PC-3 (cell line): Measurements from ENCODE around the gene TRIAP1. TPM values are rescaled to one million over a fixed set of nuclear protein-coding genes. Genes with fewer than 3 reads are reported as not detected.

Experiments used
- ATAC-seq: fragments of 200-7000 bp; cut with Tn5 transposase; 2 replicates; pipeline ENCODE4 v1.9.1; 2020; ENCODE audit warnings: mild to moderate bottlenecking, moderate library complexity
- BruUV-seq: library from RNA; stranded (reverse); fragments of 400-500 nt; replicated peaks from 2 replicates; lab custom pipeline; 2021; lab: Mats Ljungman, UMichigan
- CTCF ChIA-PET: fragments of 300-600 bp; sonication (Branson Sonifier 250); formaldehyde crosslinking; loops from one replicate; lab custom pipeline; 2022; ENCODE audit warnings: antibody characterized with exemption; lab: Charles Lee
- POLR2A ChIA-PET: fragments of 300-600 bp; sonication (Branson Sonifier 250); formaldehyde crosslinking; loops from one replicate; lab custom pipeline; 2022; ENCODE audit warnings: antibody characterized with exemption; ENCODE audit not compliant: unreplicated experiment; lab: Charles Lee
- DNase-seq: peaks from one replicate; pipeline ENCODE4 v3.0.0-alpha.2; 2015
- H2AFZ ChIP-seq: fragments of 300-600 bp; sonication (generic); 2 replicates; pipeline ENCODE4 v1.6.0; 2016; ENCODE audit warnings: antibody characterized with exemption, low read length
- H3F3A ChIP-seq: fragments of 300-600 bp; sonication (generic); one replicate; pipeline ENCODE4 v1.6.0; 2017; ENCODE audit warnings: antibody characterized with exemption, low read length, control low read depth, mild to moderate bottlenecking; ENCODE audit not compliant: unreplicated experiment
- H3K27ac ChIP-seq: fragments of 300-600 bp; sonication (generic); 2 replicates; pipeline ENCODE4 v1.5.1; 2016; ENCODE audit warnings: mild to moderate bottlenecking, low read length
- H3K27me3 ChIP-seq: fragments of 300-600 bp; sonication (generic); 2 replicates; pipeline ENCODE4 v1.6.1; 2016; ENCODE audit warnings: low read length, mixed read lengths
- H3K36me3 ChIP-seq: fragments of 300-600 bp; sonication (generic); 2 replicates; pipeline ENCODE4 v1.6.1; 2016; ENCODE audit warnings: low read depth, mixed run types, low read length, mixed read lengths
- H3K4me1 ChIP-seq: fragments of 300-600 bp; sonication (generic); 2 replicates; pipeline ENCODE4 v1.5.1; 2016; ENCODE audit warnings: low read length; ENCODE audit not compliant: insufficient read depth
- H3K4me2 ChIP-seq: fragments of 300-600 bp; sonication (generic); 2 replicates; pipeline ENCODE4 v1.6.0; 2016; ENCODE audit warnings: low read length
- H3K4me3 ChIP-seq: fragments of 300-600 bp; sonication (generic); 2 replicates; pipeline ENCODE4 v1.5.1; 2016; ENCODE audit warnings: mild to moderate bottlenecking, low read length, mixed read lengths
- H3K79me2 ChIP-seq: fragments of 300-600 bp; sonication (generic); 2 replicates; pipeline ENCODE4 v1.6.1; 2017; ENCODE audit warnings: low read length, mixed read lengths
- H3K9ac ChIP-seq: fragments of 300-600 bp; sonication (generic); 2 replicates; pipeline ENCODE4 v1.6.0; 2016; ENCODE audit warnings: mild to moderate bottlenecking, low read length
- H3K9me2 ChIP-seq: fragments of 300-600 bp; sonication (generic); replicated peaks from 2 replicates; pipeline ENCODE4 v1.6.1; 2016; ENCODE audit warnings: mixed run types, low read length, mixed read lengths
- H3K9me3 ChIP-seq: fragments of 300-600 bp; sonication (generic); 2 replicates; pipeline ENCODE4 v1.6.1; 2016; ENCODE audit warnings: low read length, mixed read lengths
- H4K20me1 ChIP-seq: fragments of 300-600 bp; sonication (generic); 2 replicates; pipeline ENCODE4 v1.6.1; 2016; ENCODE audit warnings: low read length, mixed read lengths
- EZH2 ChIP-seq: fragments of 300-600 bp; sonication (generic); IDR thresholded peaks from one replicate; pipeline ENCODE4 v1.6.1; 2017; ENCODE audit warnings: antibody characterized with exemption, mild to moderate bottlenecking, low read length; ENCODE audit not compliant: unreplicated experiment
- EZH2phosphoT487 ChIP-seq: fragments of 300-600 bp; sonication (generic); IDR thresholded peaks from 2 replicates; pipeline ENCODE4 v1.6.1; 2018; ENCODE audit warnings: mild to moderate bottlenecking, antibody characterized with exemption, low read length, borderline replicate concordance
- intact Hi-C: fragments of 100-400 bp; cut with micrococcal nuclease; formaldehyde crosslinking; loops from 2 replicates; pipeline ENCODE4 v1.9.0; 2023
- total RNA-seq: library from RNA; depleted of rRNA; stranded (reverse); fragments of >200 nt; gene quantifications from 2 replicates; pipeline ENCODE4 v1.2.3, GENCODE V29; 2014; rRNA removed
- TF ChIP-seq, protein P1 (sequence below): fragments of 300-600 bp; sonication (generic); conservative IDR thresholded peaks from 2 replicates; pipeline ENCODE4 v1.5.1; 2017; ENCODE audit warnings: antibody characterized with exemption, low read depth, mild to moderate bottlenecking, low read length

Gene TRIAP1
- total RNA-seq, 1 experiment from 2014 or later: 34.5 TPM

DNA sequence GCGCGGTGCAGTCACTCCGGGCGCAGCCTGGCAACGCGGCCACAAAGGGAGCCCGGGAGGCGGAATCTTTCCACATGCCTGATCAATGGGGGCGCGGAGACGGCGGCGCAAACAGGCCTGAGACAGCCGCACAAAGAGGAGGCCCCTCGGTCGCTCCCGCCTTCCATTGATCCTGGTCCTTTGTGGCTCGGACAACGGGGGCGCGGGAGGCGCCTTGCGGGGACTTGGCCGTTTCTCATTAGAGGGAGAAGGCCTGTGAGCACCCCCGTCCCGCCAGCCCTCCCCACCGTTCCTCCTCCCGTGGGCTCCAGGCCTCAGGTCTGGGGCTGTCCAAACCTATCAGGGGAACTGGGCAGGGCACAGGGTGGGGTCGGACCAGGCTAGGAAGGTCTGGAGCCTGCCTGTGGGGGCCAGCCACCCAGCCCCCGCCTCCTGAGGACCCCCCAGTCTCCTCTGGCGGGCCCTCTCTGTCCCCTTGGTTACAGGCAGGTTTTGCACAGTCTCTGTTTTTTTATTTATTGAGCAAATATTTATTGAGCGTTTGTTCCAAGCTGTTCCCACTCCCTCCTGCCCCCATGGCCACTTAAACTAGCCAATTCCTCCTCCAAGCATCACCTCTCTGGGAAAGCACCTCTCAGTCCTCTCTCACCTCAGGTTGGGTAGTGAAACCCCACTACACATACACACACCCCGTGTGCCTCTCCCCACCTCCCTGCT, 48.2 kb downstream of the TRIAP1 start:
- no peak for ATAC-seq
- intact Hi-C loops: no loop called here

DNA sequence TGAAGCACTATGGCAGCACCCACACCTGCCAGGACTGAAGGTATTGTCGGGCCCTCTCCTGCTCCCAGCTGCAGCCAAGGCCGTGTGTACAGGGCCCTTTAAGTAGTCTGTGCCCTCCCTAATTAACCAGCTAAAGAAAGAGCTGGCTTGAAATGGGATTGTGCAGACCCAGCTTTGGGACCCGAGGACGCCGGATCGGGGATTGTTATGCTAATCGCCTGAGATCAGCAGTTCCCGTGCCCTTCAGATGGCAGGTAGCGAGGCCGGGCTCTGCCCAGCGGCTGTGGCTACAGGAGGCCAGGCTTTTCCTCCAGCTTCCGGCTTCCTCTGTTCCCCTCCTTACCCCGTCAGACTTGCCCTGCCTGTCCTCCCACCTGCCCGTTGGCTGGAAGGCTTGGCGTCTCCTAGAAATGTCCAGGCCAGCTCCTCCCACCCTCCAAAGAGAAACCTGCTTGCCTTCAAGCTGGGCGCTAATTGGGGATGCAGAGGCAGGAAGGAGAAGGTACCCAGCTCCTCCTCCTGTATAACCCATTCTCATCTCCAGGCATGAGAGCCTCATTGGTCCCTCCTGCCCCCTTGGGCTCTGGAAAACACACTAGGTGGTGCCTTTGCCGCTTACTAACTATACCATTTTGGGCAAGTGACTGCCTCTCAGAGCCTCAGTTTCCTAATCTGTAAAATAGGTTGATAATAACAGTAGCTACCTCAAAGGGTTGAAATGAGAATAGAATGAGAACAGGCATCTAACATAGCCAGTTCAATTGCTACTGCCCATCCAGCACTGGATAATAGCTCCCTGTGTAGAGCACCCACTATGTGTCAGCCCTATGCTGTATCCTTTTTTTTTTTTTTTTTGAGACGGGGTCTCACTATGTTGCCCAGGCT, 51.5 kb downstream of the TRIAP1 start:
- no peak for TF ChIP-seq EZH2
- no peak for TF ChIP-seq EZH2phosphoT487
- no TSS peak for BruUV-seq
- intact Hi-C loops: no loop called here
- Histone ChIP-seq H3K79me2 (no peaks in the 10 kb centered on the region), H3K36me3 (no peaks in the 10 kb centered on the region), H3K4me3 (no peak overlapping the region), H3F3A (no peaks in the 10 kb centered on the region), H2AFZ (peak overlapping the region; percentile 56), H3K9ac (no peak overlapping the region), H3K9me2 (no peaks in the 10 kb centered on the region), H4K20me1 (no peaks in the 10 kb centered on the region), H3K27ac (no peak overlapping the region), H3K4me2 (0 out of 2 replicates have a peak overlapping the region, but pooled peaks have one; percentile 0), H3K27me3 (no peaks in the 10 kb centered on the region), H3K9me3 (no peaks in the 10 kb centered on the region), H3K4me1 (peaks cover 5% of the 10 kb centered on the region; the same call in 1 of the 2 replicates)
- ChIA-PET CTCF (no interaction called here), POLR2A (interaction anchor here (0.6 kb wide), 1 partner anchor 48 kb away, joined by 3 read pairs; no protein-coding TSS in a partner anchor)
- DNase-seq (peak; percentile 57), ATAC-seq (peak; percentile 60)

More for the DNA sequence above, 48.2 kb downstream of the TRIAP1 start:
- Histone ChIP-seq H3K4me3 (no peak overlapping the region), H3K79me2 (no peaks in the 10 kb centered on the region), H3K9me2 (no peaks in the 10 kb centered on the region), H3K36me3 (no peaks in the 10 kb centered on the region), H3F3A (no peaks in the 10 kb centered on the region), H3K4me2 (no peak overlapping the region), H3K9me3 (no peaks in the 10 kb centered on the region), H3K4me1 (peaks cover 5% of the 10 kb centered on the region; the same call in 1 of the 2 replicates), H3K27ac (no peak overlapping the region), H3K9ac (no peak overlapping the region), H4K20me1 (no peaks in the 10 kb centered on the region), H3K27me3 (no peaks in the 10 kb centered on the region), H2AFZ (no peak overlapping the region)
- POLR2A ChIA-PET: interaction anchor here (0.7 kb wide), 1 partner anchor 12 kb away, joined by 3 read pairs; no protein-coding TSS in a partner anchor
- DNase-seq: no peak
- BruUV-seq: no TSS peak
- TF ChIP-seq, protein P1, sequence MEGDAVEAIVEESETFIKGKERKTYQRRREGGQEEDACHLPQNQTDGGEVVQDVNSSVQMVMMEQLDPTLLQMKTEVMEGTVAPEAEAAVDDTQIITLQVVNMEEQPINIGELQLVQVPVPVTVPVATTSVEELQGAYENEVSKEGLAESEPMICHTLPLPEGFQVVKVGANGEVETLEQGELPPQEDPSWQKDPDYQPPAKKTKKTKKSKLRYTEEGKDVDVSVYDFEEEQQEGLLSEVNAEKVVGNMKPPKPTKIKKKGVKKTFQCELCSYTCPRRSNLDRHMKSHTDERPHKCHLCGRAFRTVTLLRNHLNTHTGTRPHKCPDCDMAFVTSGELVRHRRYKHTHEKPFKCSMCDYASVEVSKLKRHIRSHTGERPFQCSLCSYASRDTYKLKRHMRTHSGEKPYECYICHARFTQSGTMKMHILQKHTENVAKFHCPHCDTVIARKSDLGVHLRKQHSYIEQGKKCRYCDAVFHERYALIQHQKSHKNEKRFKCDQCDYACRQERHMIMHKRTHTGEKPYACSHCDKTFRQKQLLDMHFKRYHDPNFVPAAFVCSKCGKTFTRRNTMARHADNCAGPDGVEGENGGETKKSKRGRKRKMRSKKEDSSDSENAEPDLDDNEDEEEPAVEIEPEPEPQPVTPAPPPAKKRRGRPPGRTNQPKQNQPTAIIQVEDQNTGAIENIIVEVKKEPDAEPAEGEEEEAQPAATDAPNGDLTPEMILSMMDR: no peak
- TF ChIP-seq EZH2phosphoT487 (no peak), EZH2 (no peak)
- CTCF ChIA-PET: no interaction called here

Other genes with a start within 250 kb of the TRIAP1 start
- 6,714 and 7,550 TPM in 2 replicates for gene RPLP0, start 245.3 kb downstream of the TRIAP1 start, total RNA-seq
- 313 and 413 TPM in 2 replicates for gene PXN, start 180.7 kb downstream of the TRIAP1 start, total RNA-seq
- under 0.01 TPM in 2 replicates for gene RNU4-2, start 154.5 kb downstream of the TRIAP1 start, total RNA-seq
- under 0.01 TPM in 2 replicates for gene RNU4-1, start 153.1 kb downstream of the TRIAP1 start, total RNA-seq
- gene SIRT4, start 144.1 kb downstream of the TRIAP1 start, total RNA-seq: 0.98 and 1.9 TPM in 2 replicates
- gene PLA2G1B, start 118.6 kb downstream of the TRIAP1 start, total RNA-seq: not detected in 2 replicates
- 0.12 TPM in 1 of 2 replicates, not detected in the other for gene MSI1, start 77.2 kb downstream of the TRIAP1 start, total RNA-seq
- gene COX6A1, start 8.3 kb downstream of the TRIAP1 start, total RNA-seq: 1,664 and 2,042 TPM in 2 replicates
- 33.8 and 43.2 TPM in 2 replicates for gene GATC, start 60 bp upstream of the TRIAP1 start, total RNA-seq
- gene SRSF9, start 23.4 kb upstream of the TRIAP1 start, total RNA-seq: 319 and 382 TPM in 2 replicates
- gene DYNLL1, start 49.7 kb upstream of the TRIAP1 start, total RNA-seq: 283 and 396 TPM in 2 replicates
- gene COQ5, start 82.8 kb upstream of the TRIAP1 start, total RNA-seq: 40.4 and 41.2 TPM in 2 replicates
- 79.7 and 161 TPM in 2 replicates for gene RNF10, start 88.0 kb upstream of the TRIAP1 start, total RNA-seq
- gene POP5, start 135.0 kb upstream of the TRIAP1 start, total RNA-seq: 83.8 and 89.8 TPM in 2 replicates
- not detected in 2 replicates for gene CABP1, start 194.2 kb upstream of the TRIAP1 start, total RNA-seq
- gene MLEC, start 240.8 kb upstream of the TRIAP1 start, total RNA-seq: 158 and 166 TPM in 2 replicates